Small intestine (tissue), 7 donors: ENCODE measurements around the gene UROC1. TPM values are rescaled to one million over a fixed set of nuclear protein-coding genes. Genes with fewer than 3 reads are reported as not detected.

ENCODE experiments used
- DNase-seq, 2 donors: peaks; one replicate each; pipeline versions ENCODE4 v3.0.0 to v3.0.0-alpha.2; 2013
- FAIRE-seq: peaks from 2 replicates; lab custom pipeline; 2012; peaks lifted over from hg19 to GRCh38; lab: Jason Lieb, UNC
- H3K27ac ChIP-seq, 3 donors: one replicate each; pipeline ENCODE4 v1.5.1; 2013; ENCODE audit warnings: low read length in 2 of 3, mild to moderate bottlenecking in 2 of 3, control low read depth in 1 of 3, inconsistent platforms in 1 of 3, low read depth in 1 of 3, moderate library complexity in 1 of 3
- H3K27me3 ChIP-seq, 3 donors: one replicate each; pipeline ENCODE4 v1.6.1; 2013; ENCODE audit warnings: low read length in 3 of 3, inconsistent platforms in 1 of 3; ENCODE audit not compliant: control insufficient read depth in 3 of 3, insufficient read depth in 3 of 3
- H3K36me3 ChIP-seq, 3 donors: one replicate each; pipeline ENCODE4 v1.6.1; 2013; ENCODE audit warnings: low read length in 3 of 3, inconsistent platforms in 1 of 3, low read depth in 1 of 3, mild to moderate bottlenecking in 1 of 3, moderate library complexity in 1 of 3; ENCODE audit not compliant: control insufficient read depth in 3 of 3, insufficient read depth in 2 of 3
- H3K4me1 ChIP-seq, 3 donors: one replicate each; pipeline ENCODE4 v1.6.1; 2013; ENCODE audit warnings: low read length in 2 of 3, inconsistent platforms in 1 of 3, low read depth in 1 of 3, mild to moderate bottlenecking in 1 of 3, moderate library complexity in 1 of 3; ENCODE audit not compliant: control insufficient read depth in 3 of 3, insufficient read depth in 2 of 3
- H3K4me3 ChIP-seq, 3 donors: one replicate each; pipeline ENCODE4 v1.5.1; 2013; ENCODE audit warnings: low read length in 3 of 3, control low read depth in 1 of 3, inconsistent platforms in 1 of 3, low read depth in 1 of 3, mild to moderate bottlenecking in 1 of 3, moderate library complexity in 1 of 3
- H3K9me3 ChIP-seq, 2 donors: one replicate each; pipeline ENCODE4 v1.6.1; 2013; ENCODE audit warnings: low read depth in 1 of 2, low read length in 1 of 2; ENCODE audit not compliant: control insufficient read depth in 2 of 2, insufficient read depth in 1 of 2
- WGBS, 3 donors: extraction: QIAGEN DNeasy Blood & Tissue Kit; methylation state at CpG; one replicate each; pipeline ENCODE4 v1.1.7; 2013; 5-methylcytosine and 5-hydroxymethylcytosine counted together
- polyA plus RNA-seq, 4 donors: library from polyadenylated mRNA; stranded (reverse) in 3 of 4; unstranded in 1 of 4; fragments of 200-250 nt in 3 of 4; fragments of 120-200 nt in 1 of 4; gene quantifications; one replicate each; pipeline versions ENCODE4 v1.2.1 to v1.2.3, GENCODE V29; 2013
- donor health status: healthy with polysubstance abuse.
- donor health status: control.
- donor health status: control.
- donor health status: Bipolar disorder and iron deficiency.
- donor health status: healthy.

The UROC1 gene
- polyA plus RNA-seq, 4 donors: 0.07 to 0.27 TPM; not detected in 2

- Histone ChIP-seq H3K27me3 (no peaks in the 10 kb centered on the region), H3K36me3 (peaks cover 24 to 65% (median 33%) of the 10 kb centered on the region in 3 donors), H3K27ac (no peak overlapping the region), H3K4me3 (no peak overlapping the region), H3K9me3 (no peaks in the 10 kb centered on the region), H3K4me1 (no peaks in the 10 kb centered on the region)
- FAIRE-seq: no peak
- DNase-seq: no peak
- 81 to 93% (median 91%) methylated on average over 7 of the region's 7 CpGs for WGBS, 3 donors
Observed at GRCh38 chr3:126459111-126459762, 58.3 kb downstream of the UROC1 start.

- Histone ChIP-seq H3K4me1 (no peaks in the 10 kb centered on the region), H3K9me3 (no peaks in the 10 kb centered on the region), H3K27me3 (no peaks in the 10 kb centered on the region), H3K27ac (no peak overlapping the region), H3K4me3 (no peak overlapping the region), H3K36me3 (peaks cover 16 to 56% (median 22%) of the 10 kb centered on the region in 3 donors)
- 88 to 95% (median 90%) methylated on average over 12 of the region's 12 CpGs for WGBS, 3 donors
- no peak for DNase-seq
- FAIRE-seq: no peak
Observed at GRCh38 chr3:126456766-126457388, 60.7 kb downstream of the UROC1 start.

- Histone ChIP-seq H3K27ac (no peak overlapping the region), H3K4me1 (no peaks in the 10 kb centered on the region), H3K9me3 (no peaks in the 10 kb centered on the region), H3K4me3 (no peak overlapping the region), H3K27me3 (no peaks in the 10 kb centered on the region), H3K36me3 (peaks cover 12 to 56% (median 20%) of the 10 kb centered on the region in 3 donors)
- 79 to 93% (median 79%) methylated on average over 4 of the region's 4 CpGs for WGBS, 3 donors
- DNase-seq (no peak), FAIRE-seq (no peak)
Observed at GRCh38 chr3:126456211-126456610, 61.4 kb downstream of the UROC1 start.

GRCh38 chr3:126454437-126455198, 63.0 kb downstream of the UROC1 start:
- FAIRE-seq: no peak

GRCh38 chr3:126454025-126454424, 63.5 kb downstream of the UROC1 start:
- no peak overlapping the region for H3K4me3 ChIP-seq
- 76 to 88% (median 82%) methylated on average over 1 of the region's 1 CpG for WGBS, 3 donors
- no peak overlapping the region for H3K27ac ChIP-seq
- no peaks in the 10 kb centered on the region for H3K27me3 ChIP-seq
- H3K9me3 ChIP-seq: no peaks in the 10 kb centered on the region
- FAIRE-seq (no peak), DNase-seq (no peak)
- H3K36me3 ChIP-seq: peaks cover 8 to 61% (median 11%) of the 10 kb centered on the region in 3 donors
- no peaks in the 10 kb centered on the region for H3K4me1 ChIP-seq

More at GRCh38 chr3:126454437-126455198, 63.0 kb downstream of the UROC1 start:
- H3K27me3 ChIP-seq: no peaks in the 10 kb centered on the region
- no peaks in the 10 kb centered on the region for H3K9me3 ChIP-seq
- DNase-seq: no peak
- 87 to 94% (median 89%) methylated on average over 6 of the region's 6 CpGs for WGBS, 3 donors
- H3K36me3 ChIP-seq: peaks cover 7 to 61% (median 14%) of the 10 kb centered on the region in 3 donors
- H3K4me1 ChIP-seq: no peaks in the 10 kb centered on the region
- no peak overlapping the region for H3K27ac ChIP-seq
- no peak overlapping the region for H3K4me3 ChIP-seq

GRCh38 chr3:126452213-126452612, 65.4 kb downstream of the UROC1 start:
- H3K4me1 ChIP-seq: no peaks in the 10 kb centered on the region
- no peaks in the 10 kb centered on the region for H3K27me3 ChIP-seq
- 87 to 90% (median 89%) methylated on average over 9 of the region's 9 CpGs for WGBS, 3 donors
- H3K36me3 ChIP-seq: peaks cover 8 to 70% (median 8%) of the 10 kb centered on the region in 3 donors
- no peak overlapping the region for H3K27ac ChIP-seq
- no peaks in the 10 kb centered on the region for H3K9me3 ChIP-seq
- H3K4me3 ChIP-seq: no peak overlapping the region
- no peak for FAIRE-seq
- no peak for DNase-seq

GRCh38 chr3:126451511-126451910, 66.1 kb downstream of the UROC1 start:
- DNase-seq (no peak), FAIRE-seq (no peak)
- Histone ChIP-seq H3K9me3 (no peaks in the 10 kb centered on the region), H3K36me3 (peaks cover 8 to 65% (median 10%) of the 10 kb centered on the region in 3 donors), H3K4me1 (no peaks in the 10 kb centered on the region), H3K27me3 (no peaks in the 10 kb centered on the region), H3K4me3 (no peak overlapping the region), H3K27ac (no peak overlapping the region)
- WGBS, 3 donors: 90 to 91% (median 91%) methylated on average over 12 of the region's 12 CpGs

GRCh38 chr3:126450744-126451143, 66.8 kb downstream of the UROC1 start:
- WGBS, 3 donors: 88 to 95% (median 93%) methylated on average over 3 of the region's 3 CpGs
- Histone ChIP-seq H3K4me1 (no peaks in the 10 kb centered on the region), H3K36me3 (peaks cover 8 to 61% (median 10%) of the 10 kb centered on the region in 3 donors), H3K9me3 (no peaks in the 10 kb centered on the region), H3K4me3 (no peak overlapping the region), H3K27me3 (no peaks in the 10 kb centered on the region), H3K27ac (no peak overlapping the region)
- no peak for DNase-seq
- FAIRE-seq: no peak
